Colon (tissue), 2 donors: ENCODE results near the gene GTF3C5.
"Not testable (repeated sequence)": the region's sequence is repeated elsewhere in the genome, so short reads cannot be mapped to it uniquely, and the experiment has no call there.

ENCODE experiments used
- FAIRE-seq: peaks from 2 replicates; lab custom pipeline; 2012; peaks lifted over from hg19 to GRCh38; lab: Jason Lieb, UNC
- donor health status: control.
- donor health status: control.

Gene GTF3C5, protein sequence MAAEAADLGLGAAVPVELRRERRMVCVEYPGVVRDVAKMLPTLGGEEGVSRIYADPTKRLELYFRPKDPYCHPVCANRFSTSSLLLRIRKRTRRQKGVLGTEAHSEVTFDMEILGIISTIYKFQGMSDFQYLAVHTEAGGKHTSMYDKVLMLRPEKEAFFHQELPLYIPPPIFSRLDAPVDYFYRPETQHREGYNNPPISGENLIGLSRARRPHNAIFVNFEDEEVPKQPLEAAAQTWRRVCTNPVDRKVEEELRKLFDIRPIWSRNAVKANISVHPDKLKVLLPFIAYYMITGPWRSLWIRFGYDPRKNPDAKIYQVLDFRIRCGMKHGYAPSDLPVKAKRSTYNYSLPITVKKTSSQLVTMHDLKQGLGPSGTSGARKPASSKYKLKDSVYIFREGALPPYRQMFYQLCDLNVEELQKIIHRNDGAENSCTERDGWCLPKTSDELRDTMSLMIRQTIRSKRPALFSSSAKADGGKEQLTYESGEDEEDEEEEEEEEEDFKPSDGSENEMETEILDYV

DNA sequence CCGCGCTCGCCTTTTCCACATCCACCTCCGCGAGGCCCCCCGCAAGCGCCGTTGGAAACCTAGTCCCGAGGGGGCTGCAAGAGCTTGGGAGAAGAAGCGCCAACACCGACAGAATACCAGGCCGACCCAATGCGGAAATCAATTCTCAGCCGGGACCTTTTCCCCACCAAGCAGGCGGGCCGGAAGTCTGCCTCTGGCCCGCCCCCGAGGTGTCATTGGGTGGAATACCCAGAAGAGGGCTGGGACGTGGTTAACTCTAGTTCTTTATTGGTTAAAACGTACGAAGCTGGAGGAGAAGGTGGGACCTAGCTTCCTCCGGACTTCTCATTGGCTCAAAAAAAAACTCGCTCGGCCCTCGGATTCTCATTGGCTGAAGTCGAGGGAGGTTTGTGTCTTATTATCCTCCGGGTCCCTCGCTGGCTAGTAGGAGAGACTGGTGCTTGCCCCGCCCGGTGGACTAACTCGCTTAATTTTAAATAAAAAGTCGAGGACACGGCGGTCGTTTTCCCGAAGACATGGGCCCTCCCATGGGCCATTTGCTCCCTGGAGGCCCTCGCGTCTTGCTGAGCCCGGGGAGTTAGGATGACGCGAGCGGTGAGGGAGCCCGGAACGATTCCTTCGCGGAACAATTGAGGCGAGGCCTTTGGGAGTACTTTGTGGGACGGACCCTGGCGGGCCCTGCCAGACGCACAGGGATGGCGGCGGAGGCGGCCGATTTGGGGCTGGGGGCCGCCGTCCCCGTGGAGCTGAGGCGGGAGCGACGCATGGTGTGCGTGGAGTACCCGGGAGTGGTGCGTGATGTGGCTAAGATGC lies at the start of gene GTF3C5:
GTF3C5 (plus strand) TSS at position 681 of the 813 bp plus-strand sequence; CDS start at position 696, 15 bp downstream.
- FAIRE-seq: peak; percentile 78

DNA sequence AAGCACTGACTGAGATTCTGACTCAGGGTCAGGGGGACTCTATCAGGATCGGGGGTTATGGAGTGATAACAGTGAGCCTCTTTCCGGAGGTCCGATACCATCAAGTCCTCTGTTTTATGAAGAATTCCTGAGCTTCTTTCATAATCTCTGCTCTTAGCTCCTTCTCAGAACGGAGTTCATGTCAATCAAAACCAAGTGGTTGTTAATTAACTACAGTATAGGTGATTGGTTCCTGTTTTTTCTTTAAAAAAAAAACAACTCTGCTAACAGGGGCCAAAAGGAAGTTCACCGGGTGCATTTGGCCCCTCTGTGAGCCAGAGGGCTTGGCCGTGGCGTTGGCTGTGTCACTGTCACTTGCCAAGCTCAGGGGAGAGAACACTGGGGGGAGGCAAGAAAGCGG lies 48.3 kb upstream of the GTF3C5 start:
- FAIRE-seq: no peak

DNA sequence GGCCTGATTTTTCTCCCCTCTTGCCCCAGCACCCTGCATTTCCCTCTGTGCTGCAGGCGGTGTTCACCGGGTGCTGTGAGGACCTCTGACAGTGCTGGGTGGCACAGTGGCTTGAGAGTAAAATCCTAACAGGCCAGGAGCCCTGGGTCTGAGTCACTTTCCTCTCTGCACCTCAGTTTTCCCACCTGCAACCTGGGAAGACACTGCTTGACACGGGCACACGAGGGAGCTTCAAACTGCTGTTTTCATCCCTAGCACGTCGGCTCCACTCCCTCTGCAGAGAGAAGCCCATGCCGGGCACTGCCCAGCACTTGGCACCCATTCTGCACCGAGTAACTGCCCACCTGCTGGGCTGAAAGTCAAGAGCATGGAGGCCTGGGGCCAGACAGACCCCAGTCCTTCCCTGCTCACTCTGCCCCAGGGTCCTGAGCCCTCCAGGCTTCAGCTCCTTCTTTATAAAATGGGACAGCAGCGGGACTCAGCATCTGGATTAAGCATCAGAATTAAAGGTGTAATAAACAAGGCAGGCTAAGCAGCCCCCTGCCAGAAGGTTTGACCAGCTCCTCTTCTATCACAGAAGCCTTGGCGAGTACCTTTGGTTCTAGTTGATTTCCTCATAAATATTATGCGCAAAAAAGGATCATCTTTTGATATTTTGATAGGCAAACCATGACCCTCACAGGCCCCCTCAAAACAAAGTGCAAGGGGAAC lies 47.2 kb upstream of the GTF3C5 start:
- FAIRE-seq: no peak

DNA sequence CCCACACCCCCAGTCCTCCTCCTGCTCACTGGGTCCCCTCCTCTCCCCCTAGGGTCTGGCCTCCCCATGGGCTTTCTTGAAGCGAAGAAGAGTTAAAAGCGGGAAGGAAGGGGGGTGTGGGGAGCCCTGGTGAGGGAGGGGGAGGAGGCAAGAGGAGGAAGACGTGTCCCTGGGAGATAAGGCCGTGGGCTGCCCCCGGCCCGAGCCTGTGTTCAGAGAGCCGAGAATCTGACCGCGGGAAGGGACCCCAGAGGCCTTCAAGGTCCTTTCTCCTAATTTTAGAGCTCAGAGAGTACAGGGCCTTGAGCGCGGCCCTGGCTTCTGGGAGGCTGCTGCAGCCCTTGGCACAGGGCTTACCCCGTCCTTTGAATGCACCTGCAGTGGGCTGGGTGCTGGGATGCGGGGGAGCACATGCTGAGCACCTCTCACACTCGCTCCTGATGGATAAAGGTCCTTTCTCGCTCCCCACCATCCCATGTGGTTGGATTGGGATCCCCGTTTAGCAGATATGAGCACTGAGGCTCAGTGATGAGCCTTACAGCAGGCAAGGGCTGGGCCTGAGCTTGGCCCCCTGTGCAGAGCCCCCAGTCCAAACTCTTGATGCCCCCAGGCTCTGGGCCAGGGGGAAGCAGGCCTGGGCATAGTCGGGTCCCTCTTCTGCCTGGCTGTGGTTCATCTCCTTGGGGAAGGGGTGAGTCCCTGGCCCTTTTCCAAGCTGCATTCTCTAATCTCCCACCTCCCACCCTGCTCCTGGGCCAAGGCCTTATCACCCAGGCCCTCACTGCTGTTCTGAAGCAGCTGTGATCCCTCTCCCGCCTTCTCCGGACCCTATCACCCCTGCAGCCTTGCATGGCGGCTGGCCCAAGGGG lies 46.4 kb upstream of the GTF3C5 start:
- FAIRE-seq: no peak

DNA sequence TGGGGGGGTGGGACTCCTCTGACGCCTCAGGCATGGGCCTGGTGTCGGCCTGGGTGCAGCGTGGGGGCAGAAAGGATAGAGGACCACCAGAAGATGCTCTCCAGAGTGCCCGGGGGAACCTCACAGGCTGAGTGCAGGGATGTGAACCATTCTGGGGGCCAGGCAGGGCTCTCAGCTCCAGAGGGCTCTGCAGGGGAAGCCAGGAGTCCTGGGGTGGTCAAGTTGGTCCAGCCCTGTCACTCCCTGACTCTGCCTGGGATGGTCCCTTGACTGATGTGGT lies 45.8 kb upstream of the GTF3C5 start:
- no peak for FAIRE-seq

DNA sequence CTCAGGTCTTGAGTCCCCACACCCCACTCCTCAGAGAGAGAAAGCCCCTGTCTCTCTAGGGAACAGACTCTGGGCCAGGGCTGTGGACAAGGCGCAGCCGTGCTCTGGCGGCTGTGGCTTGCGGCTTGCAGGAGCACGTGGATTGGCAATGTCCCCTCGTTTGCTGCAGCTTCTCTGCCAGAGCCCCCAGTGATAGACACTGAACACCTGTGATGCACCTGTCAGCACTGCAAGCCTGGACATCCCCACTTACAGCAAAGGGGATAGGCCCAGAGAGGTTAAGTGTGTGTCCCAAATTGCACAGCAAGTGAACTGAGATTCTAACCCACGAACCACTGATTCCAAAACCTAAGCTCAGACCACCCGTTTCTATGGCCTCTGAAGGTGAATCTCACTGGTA lies 45.3 kb upstream of the GTF3C5 start:
- no peak for FAIRE-seq

DNA sequence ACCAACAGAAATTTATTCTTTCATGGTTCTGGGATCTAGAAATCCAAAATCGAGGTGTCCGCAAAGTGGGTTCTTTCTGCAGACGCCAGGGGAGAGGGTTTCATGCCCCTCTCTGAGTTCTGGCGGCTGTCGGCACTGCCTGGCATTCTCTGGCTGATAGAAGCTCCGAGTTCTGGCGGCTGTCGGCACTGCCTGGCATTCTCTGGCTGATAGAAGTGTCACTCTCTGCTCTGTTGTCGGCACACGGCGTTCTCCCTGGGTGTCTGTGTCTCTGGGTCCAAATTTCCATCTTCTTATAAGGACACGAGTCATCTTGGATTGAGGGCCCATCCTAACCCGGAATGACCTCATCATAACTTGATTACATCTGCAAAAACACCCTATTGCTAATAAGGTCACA lies 44.7 kb upstream of the GTF3C5 start:
- FAIRE-seq: no peak

DNA sequence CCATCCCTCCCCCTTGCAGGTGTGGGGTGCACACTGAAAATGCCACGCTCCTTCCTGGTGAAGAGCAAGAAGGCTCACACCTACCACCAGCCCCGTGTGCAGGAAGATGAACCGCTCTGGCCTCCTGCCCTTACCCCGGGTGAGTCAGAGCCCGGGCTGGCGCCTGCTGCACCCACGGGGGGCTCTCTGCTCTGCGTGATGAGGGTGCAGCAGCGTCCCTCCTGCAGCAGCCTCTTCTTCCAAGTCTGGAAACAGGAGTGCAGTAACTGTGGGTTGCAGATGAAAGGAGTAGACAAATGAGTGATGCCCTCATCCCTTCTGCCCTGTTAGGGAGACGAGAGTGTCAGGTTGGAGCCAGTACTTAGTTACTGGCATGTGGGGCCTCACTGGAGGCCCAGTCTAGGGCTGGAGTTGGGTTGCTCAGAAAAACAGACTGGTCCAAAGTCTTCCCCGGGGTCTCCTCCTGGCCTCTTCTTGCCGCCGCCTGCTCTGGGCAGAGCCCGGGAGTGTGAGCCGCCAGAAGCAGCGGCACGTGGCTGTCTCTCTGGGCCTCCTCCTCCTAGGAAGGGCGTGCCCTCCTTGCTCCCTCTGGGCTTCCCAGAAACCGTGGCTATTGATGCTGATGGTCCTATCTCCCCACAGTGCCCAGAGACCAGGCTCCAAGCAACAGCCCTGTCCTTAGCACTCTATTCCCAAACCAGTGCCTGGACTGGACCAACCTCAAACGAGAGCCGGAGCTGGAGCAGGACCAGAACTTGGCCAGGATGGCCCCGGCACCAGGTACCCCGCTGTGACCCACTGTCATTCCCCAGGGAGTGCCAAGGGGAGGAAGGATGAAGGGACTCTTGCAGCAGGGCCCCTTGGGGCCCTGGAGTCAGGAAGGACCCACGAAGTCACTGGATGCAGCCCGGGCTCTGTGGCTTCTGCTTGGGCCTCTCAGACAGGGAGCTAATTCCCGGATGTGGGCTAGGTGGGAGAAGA lies 43.9 kb upstream of the GTF3C5 start:
- no peak for FAIRE-seq

DNA sequence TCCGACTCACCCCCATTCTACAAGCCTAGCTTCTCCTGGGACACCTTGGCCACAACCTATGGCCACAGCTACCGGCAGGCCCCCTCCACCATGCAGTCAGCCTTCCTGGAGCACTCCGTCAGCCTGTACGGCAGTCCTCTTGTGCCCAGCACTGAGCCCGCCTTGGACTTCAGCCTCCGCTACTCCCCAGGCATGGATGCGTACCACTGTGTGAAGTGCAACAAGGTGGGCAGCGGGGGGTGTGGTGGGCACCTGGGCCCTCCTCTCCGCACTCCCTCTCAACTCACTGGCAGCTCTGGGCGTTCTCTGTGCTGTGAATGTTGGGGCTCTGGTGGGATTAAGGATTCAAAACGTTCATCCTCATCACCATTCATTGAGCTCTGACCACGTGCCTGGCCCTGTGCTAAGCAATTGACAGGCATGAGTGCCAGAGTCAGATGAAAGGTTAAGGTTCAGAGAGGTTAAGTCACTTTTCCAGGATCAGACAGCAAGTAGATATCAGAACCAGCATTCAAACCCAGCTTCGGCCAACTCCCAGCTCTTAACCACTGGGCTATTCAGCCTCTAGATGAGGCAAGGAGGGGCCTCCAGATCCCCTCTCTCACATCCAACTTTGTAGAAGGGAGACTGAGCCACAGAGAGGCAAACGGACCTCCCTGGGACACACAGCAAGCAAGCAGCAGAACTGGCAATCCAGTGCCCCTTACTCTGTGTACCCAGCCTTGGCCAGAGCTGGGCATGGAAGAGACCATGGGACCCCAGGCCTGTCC lies 42.4 kb upstream of the GTF3C5 start:
- FAIRE-seq: no peak

DNA sequence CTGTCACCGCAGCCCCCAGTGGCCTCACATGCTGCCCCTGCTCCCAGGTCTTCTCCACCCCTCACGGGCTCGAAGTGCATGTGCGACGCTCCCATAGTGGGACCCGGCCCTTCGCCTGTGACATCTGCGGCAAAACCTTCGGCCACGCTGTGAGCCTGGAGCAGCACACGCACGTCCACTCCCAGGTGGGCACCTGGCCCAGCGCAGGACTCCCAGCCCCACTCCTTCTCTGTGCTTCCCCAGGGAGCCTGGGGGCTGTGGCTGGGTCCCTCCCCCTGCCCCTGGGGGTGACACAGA lies 41.8 kb upstream of the GTF3C5 start:
- FAIRE-seq: no peak

DNA sequence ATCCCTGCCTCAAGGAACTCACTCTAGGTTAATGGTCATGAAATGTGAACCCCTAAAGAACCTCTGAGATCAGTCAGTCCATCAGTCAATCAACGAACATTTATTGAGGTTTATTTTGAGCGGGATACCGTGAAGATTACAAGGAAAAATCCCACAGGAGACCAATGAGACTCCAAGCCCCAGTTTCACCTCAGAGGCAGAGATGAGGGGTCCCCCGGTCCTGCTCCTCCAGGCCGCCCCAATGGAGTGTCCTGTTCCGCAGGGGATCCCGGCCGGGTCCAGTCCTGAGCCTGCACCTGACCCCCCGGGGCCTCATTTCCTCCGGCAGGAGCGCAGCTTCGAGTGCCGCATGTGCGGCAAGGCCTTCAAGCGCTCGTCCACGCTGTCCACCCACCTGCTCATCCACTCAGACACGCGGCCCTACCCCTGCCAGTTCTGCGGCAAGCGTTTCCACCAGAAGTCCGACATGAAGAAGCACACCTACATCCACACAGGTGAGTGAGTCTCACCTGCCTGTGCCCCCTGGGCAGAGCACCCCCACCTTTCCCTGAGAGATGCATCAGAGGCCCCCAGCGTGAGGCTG lies 41.3 kb upstream of the GTF3C5 start:
- FAIRE-seq: no peak

DNA sequence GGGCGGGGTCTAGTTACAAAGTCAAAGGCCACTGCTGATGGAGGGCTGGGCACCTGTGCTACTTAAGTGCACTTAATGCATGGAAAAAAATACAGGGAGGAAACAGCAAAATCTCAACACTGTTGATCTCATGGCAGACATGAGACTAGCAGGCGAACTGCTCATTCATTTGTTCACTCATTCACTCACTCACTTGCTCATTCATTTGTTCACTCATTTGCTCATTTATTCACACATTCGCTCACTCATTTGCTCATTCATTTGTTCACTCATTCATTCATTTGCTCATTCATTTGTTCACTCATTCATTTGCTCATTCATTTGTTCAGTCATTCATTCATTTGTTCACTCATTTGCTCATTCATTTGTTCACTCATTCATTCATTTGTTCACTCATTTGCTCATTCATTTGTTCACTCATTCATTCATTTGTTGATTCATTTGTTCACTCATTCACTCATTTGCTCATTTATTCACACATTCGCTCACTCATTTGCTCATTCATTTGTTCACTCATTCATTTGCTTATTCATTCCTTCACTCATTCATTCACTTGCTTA lies 40.7 kb upstream of the GTF3C5 start:
- FAIRE-seq: not testable (repeated sequence)

DNA sequence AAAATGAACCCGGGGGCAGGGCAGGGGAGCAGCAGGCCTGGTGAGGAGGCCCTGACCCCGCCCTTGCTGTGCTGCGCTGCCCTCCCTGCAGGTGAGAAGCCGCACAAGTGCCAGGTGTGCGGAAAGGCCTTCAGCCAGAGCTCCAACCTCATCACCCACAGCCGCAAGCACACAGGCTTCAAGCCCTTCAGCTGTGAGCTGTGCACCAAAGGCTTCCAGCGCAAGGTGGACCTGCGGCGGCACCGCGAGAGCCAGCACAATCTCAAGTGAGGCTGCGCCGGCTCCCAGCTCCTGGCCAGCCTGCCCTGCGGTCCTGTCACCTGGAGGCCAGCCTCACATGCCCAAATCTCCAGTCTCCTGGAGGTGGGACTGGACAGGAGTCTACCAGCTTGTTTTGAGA lies 40.0 kb upstream of the GTF3C5 start:
- no peak for FAIRE-seq

DNA sequence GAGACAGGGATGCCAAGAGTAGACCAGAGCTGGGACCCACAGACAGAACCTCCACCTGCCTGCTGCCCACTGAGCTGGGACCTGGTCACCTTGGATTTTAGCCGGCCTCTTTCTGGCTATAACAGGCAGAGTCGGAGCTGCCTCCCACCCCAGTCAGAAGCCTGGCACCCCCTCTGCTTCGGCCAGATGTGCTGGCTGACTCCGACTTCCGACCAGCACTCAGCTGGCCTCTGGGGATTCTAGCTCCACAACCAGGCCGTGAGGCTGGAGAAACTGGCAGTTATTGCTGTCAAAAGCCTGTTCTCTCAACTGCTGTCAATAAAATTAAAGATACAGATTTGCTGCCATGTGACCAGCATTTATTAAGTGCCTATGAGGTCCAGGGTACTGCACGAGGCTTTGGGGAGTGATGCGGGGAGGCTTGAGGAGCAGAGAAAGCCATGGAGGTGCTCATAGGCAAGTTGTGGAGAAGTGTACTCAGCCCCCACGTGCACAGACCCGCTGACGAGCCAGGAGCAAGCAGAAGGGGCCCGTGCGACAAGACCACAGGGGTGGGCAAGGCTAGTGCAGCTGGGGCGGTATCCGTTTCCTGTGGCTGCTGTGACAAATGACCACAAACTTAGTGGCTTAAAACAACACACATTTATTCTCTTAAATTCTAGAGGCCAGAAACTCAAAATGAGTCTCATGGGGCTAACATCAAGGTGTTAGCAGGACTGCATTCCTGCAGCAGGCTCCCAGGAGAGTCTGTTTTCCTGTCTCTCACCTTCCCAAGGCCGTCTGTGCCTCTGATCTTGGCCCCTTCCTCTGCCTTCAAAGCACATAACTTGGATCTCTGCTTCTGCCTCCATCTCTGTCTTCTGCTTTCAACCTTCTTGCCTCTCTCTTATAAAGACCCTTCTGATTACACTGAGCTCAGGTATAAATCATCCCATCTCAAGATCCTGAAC lies 39.2 kb upstream of the GTF3C5 start:
- FAIRE-seq: no peak

DNA sequence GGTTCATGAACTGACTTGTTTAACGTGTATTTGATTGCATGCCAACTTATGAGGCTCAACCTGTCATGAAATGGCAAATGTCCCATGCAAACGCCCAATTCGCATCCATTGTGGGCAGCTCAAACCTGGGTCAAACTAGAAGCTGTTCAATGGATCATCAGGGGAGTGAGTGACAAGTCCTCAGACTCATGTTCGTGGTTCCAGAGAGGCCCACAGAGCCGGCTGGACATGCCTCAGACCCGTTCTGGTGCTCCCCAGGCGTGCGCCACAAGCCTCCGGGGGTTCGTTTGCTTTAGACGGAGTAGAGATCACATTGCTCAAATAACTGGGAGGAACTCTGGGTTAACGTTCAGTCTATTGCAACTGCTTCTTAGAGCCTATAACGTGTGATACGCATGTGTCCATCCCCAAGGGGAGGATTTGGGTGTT lies 37.3 kb upstream of the GTF3C5 start:
- FAIRE-seq: no peak

DNA sequence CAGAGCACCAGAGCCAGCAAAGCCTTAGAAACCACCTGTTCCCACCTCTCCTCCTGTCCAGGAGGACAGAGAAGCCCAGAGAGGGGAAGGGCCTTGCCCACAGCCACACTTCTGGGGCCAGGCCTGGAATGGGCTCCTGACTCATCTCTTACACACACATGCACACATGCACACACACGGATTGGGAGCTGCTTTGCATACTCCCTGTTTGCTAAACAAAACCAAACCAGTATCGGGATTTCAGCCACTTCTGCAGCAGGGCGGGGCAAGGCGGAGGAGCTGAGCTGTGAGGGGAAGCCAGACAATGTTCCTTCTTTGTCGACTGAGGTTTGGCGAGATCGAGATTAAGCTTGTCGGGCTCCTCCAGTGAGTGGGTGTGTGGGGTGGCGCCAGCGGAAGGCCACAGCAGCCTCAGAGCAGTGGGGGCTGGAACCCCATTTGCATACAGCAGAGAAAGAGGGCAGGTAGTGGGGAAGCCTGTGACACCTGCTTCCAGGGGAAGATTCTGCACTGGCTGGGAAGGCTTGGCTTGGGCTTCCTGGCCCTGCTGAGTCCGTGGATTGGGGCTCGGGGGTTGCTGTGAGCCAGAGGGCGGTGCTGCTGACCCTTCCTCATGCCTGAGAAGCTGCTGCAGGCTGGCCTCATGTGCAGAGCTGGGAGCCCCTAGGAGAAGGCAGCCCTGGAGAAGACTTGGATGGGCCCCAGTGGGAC lies 36.2 kb upstream of the GTF3C5 start:
- FAIRE-seq: no peak

DNA sequence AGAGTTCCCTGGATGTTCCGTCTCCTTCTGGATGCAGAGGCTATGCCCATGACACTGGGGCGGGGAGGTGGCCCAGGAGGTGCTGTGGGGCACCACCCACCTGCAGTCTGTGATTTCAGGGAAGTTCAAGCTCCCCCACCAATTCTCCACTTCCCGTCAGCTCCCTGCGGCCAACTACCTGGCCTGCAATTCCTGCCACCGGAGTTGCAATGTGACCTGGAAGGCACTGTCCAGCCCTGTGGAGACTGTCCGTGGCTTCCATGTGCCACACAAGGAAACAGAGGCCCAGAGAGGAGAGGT lies 35.7 kb upstream of the GTF3C5 start:
- FAIRE-seq: no peak

DNA sequence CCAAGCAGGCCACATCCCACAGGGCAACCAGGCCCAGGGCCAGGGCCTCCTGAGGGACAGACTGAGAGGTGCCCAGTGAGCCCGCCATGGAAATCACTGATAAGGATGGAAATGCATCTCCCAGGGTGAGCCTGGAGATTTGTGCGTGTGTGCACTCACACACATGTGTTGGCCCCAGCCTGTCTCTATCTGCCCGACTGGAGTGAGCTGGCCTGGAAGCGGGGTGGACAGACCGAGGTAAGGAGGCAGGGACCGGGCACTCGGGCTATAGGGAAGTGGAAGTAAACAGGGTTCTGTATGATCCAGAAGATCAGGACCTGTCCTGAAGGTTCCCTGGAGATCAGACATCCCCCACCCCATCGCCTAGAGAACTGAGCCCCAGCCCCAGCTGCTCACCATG lies 34.9 kb upstream of the GTF3C5 start:
- FAIRE-seq: no peak
